Fibroblast of lung (primary cell): ENCODE results near the gene PGAP3. TPM values are rescaled to one million over a fixed set of nuclear protein-coding genes. Genes with fewer than 3 reads are reported as not detected.
A peak's percentile ranks its signal among the peaks of the same experiment; 100 is the strongest.

Experiments
- DNase-seq, 2 donors: peaks; one replicate each; pipeline versions ENCODE4 v3.0.0 to v3.0.0-alpha.2; 2010; ENCODE audit warnings: low read depth in 2 of 2
- H2AFZ ChIP-seq: 2 replicates; pipeline ENCODE4 v1.5.1; 2012; ENCODE audit warnings: low read length, control low read depth, inconsistent platforms
- H3K27ac ChIP-seq: 2 replicates; pipeline ENCODE4 v1.5.1; 2011; ENCODE audit warnings: low read length, control low read depth; ENCODE audit not compliant: insufficient read depth
- H3K27me3 ChIP-seq: 2 replicates; pipeline ENCODE4 v1.5.1; 2011; ENCODE audit warnings: mild to moderate bottlenecking, low read length; ENCODE audit not compliant: control insufficient read depth, insufficient read depth
- H3K36me3 ChIP-seq: 2 replicates; pipeline ENCODE4 v1.5.1; 2011; ENCODE audit warnings: low read length; ENCODE audit not compliant: control insufficient read depth, insufficient read depth
- H3K4me1 ChIP-seq: 2 replicates; pipeline ENCODE4 v1.5.1; 2011; ENCODE audit warnings: low read length; ENCODE audit not compliant: control insufficient read depth, insufficient read depth; ENCODE audit errors: extremely low read depth
- H3K4me2 ChIP-seq: 2 replicates; pipeline ENCODE4 v1.5.1; 2011; ENCODE audit warnings: low read length, control low read depth; ENCODE audit not compliant: insufficient read depth; ENCODE audit errors: extremely low read depth
- H3K4me3 ChIP-seq, 4 experiments: fragments of 200-600 bp in 1 of 4; sonication (generic) in 1 of 4; replicated peaks in 1 of 4; 2 replicates each; pipeline ENCODE4 v1.5.1; 2011 to 2016; ENCODE audit warnings: low read length in 4 of 4, low read depth in 3 of 4, mild to moderate bottlenecking in 3 of 4, control low read depth in 2 of 4, inconsistent platforms in 1 of 4, mixed read lengths in 1 of 4; ENCODE audit not compliant: insufficient read depth in 1 of 4; ENCODE audit errors: control extremely low read depth in 1 of 4
- H3K79me2 ChIP-seq: 2 replicates; pipeline ENCODE4 v1.5.1; 2012; ENCODE audit warnings: mild to moderate bottlenecking, low read length, inconsistent platforms; ENCODE audit not compliant: control insufficient read depth, insufficient read depth
- H3K9ac ChIP-seq: 2 replicates; pipeline ENCODE4 v1.5.1; 2011; ENCODE audit warnings: mild to moderate bottlenecking, low read length, control low read depth; ENCODE audit not compliant: insufficient read depth
- H3K9me3 ChIP-seq: 2 replicates; pipeline ENCODE4 v1.5.1; 2012; ENCODE audit warnings: low read depth, low read length; ENCODE audit not compliant: control insufficient read depth, insufficient read depth
- H4K20me1 ChIP-seq: 2 replicates; pipeline ENCODE4 v1.5.1; 2011; ENCODE audit warnings: low read length; ENCODE audit not compliant: control insufficient read depth, insufficient read depth; ENCODE audit errors: extremely low read depth
- EZH2 ChIP-seq: IDR thresholded peaks from 2 replicates; pipeline ENCODE4 v1.5.1; 2012; ENCODE audit warnings: low read length, control low read depth, mild to moderate bottlenecking; ENCODE audit errors: missing control alignments
- polyA plus RNA-seq, 2 donors: library from polyadenylated mRNA; depleted of rRNA in 1 of 2; stranded (reverse) in 1 of 2; unstranded in 1 of 2; fragments of >200 nt; gene quantifications; 2 replicates each; pipeline ENCODE4 v1.2.1, GENCODE V29; 2011 to 2012; ENCODE audit warnings: missing spikeins in 1 of 2
- total RNA-seq: library from RNA; depleted of rRNA; stranded (reverse); fragments of >200 nt; gene quantifications from 2 replicates; pipeline ENCODE4 v1.2.1, GENCODE V29; 2014
- TF ChIP-seq, protein P1 (sequence below), 2 donors: IDR thresholded peaks in 1 of 2; conservative IDR thresholded peaks in 1 of 2; 1 replicate in 1 of 2; 2 replicates in 1 of 2; pipeline ENCODE4 v1.5.1; 2011 to 2012; ENCODE audit warnings: low read length in 2 of 2, control low read depth in 1 of 2, inconsistent platforms in 1 of 2, low read depth in 1 of 2, mild to moderate bottlenecking in 1 of 2

Gene PGAP3
- total and polyA plus RNA-seq, 2 donors (not counting 1 experiment from before 2014, with no cell fraction given): 7.9 to 8.8 TPM

DNA sequence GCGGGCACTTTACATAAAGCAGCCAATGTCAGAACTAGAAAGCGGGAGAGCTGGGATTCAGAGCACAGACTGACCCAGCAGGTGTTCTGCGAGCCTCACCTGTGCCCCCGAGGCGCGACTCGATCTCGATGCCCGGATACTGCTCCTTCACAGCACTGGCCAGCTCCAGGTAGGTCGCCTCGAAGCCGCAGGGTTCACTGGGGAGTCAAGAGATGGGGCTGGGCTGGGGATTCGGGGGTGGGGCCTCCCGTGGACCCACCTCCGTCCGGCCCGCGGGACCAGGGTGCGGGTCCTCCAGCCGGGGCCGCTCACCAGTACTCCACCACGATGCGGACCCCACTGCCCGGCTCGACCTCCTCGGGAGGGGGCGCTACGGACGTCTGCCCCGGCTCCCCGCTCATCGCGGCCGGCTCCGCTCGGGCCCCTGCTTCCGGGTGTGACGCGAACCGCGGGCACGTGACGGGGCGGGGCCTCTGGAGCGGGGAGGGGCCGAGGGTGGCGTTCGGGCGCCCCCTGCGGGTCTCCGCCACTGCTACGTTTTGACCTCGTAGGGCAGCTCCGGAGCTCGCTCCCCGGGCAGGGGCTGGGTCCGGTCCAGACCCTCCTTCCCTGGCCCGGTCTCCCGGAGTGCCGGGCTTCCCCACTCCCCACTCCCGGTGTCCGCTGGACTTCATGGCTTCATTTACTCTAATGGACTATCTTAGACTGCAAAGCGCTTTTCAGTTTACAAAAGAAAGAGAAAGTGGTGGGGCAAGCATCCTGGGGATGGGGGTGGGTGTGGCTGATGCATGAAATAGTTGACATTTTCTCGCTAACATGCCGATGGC, 42.5 kb upstream of the PGAP3 start, which contains the start of gene MIEN1:
Gene MIEN1 (minus strand): TSS at position 438 of the 827 bp plus-strand sequence. CDS start 37 bp downstream, at position 401.
- peak within 1 kb of the TSS; percentile 89 for H3K9ac ChIP-seq
- no peaks in the 10 kb centered on the region for H3K79me2 ChIP-seq
- peak within 1 kb of the TSS; percentile 75 for H2AFZ ChIP-seq
- H3K36me3 ChIP-seq: peaks cover 12% of the 10 kb centered on the region
- H3K27me3 ChIP-seq: no peaks in the 10 kb centered on the region
- peak within 1 kb of the TSS; percentile 76 for H3K4me2 ChIP-seq
- no peaks in the 10 kb centered on the region for H3K4me1 ChIP-seq
- peak within 1 kb of the TSS; percentile 92 for H3K27ac ChIP-seq
- DNase-seq: peak; percentile 59 to 78
- TF ChIP-seq EZH2: no peak
- TF ChIP-seq, protein P1, sequence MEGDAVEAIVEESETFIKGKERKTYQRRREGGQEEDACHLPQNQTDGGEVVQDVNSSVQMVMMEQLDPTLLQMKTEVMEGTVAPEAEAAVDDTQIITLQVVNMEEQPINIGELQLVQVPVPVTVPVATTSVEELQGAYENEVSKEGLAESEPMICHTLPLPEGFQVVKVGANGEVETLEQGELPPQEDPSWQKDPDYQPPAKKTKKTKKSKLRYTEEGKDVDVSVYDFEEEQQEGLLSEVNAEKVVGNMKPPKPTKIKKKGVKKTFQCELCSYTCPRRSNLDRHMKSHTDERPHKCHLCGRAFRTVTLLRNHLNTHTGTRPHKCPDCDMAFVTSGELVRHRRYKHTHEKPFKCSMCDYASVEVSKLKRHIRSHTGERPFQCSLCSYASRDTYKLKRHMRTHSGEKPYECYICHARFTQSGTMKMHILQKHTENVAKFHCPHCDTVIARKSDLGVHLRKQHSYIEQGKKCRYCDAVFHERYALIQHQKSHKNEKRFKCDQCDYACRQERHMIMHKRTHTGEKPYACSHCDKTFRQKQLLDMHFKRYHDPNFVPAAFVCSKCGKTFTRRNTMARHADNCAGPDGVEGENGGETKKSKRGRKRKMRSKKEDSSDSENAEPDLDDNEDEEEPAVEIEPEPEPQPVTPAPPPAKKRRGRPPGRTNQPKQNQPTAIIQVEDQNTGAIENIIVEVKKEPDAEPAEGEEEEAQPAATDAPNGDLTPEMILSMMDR (conservative IDR thresholded peaks at IDR 0.05 in 1 of 2, IDR thresholded peaks at IDR 0.05 in 1 of 2; ENCODE audit: low read depth in 1 of 2, low read length in 2 of 2): peak; percentile 67 to 69
- peak within 1 kb of the TSS; percentile 66 to 96 (median 80) for H3K4me3 ChIP-seq
- no peaks in the 10 kb centered on the region for H3K9me3 ChIP-seq
- H4K20me1 ChIP-seq: no peaks in the 10 kb centered on the region

DNA sequence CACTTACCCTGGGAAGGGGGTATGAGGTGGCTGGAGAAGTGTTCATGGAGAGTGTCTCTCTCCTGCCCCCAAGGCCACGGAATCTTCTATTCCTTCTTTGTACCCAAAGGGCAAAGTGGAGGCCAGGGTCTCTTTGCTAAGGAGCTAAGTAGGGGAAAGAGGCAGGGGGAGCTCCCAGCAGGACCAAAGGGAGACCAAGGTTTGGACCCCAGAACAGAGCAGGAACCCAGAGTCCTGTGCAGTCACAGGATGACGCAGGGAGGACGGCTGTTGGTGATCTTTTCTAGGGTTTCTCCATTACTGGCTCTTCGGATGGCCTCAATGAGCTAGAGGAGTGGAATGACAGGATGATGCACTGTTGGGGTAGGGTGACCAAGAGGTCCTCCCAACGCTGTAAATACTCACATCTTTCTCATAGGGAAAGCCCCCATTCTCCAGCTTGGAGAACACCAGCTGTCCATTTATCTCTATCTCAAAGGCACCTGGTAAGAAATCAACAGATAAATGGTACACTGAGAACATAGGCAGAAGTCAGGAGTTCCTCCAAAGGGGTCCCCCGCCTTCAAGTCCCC, 41.5 kb upstream of the PGAP3 start:
- Histone ChIP-seq H3K27me3 (no peaks in the 10 kb centered on the region), H3K36me3 (peaks cover 18% of the 10 kb centered on the region), H4K20me1 (no peaks in the 10 kb centered on the region), H3K4me2 (peak overlapping the region; percentile 76), H3K4me1 (no peaks in the 10 kb centered on the region), H3K9ac (no peak overlapping the region), H2AFZ (no peak overlapping the region), H3K79me2 (no peaks in the 10 kb centered on the region), H3K4me3 (peak overlapping the region; percentile 66 to 96 (median 80)), H3K27ac (no peak overlapping the region), H3K9me3 (no peaks in the 10 kb centered on the region)
- no peak for DNase-seq
- TF ChIP-seq EZH2: no peak
- TF ChIP-seq, protein P1 (conservative IDR thresholded peaks at IDR 0.05 in 1 of 2, IDR thresholded peaks at IDR 0.05 in 1 of 2; ENCODE audit: low read depth in 1 of 2, low read length in 2 of 2): no peak

DNA sequence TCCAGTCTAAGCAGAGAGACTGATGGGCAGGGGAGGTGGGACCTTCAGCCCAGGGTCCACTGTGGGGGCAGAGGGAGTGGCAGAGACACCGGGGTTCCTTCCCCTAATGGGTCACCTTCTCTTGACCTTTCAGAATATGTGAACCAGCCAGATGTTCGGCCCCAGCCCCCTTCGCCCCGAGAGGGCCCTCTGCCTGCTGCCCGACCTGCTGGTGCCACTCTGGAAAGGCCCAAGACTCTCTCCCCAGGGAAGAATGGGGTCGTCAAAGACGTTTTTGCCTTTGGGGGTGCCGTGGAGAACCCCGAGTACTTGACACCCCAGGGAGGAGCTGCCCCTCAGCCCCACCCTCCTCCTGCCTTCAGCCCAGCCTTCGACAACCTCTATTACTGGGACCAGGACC, 39.7 kb upstream of the PGAP3 start:
- H3K36me3 ChIP-seq: peaks cover 20% of the 10 kb centered on the region
- no peak for TF ChIP-seq EZH2
- TF ChIP-seq, protein P1 (conservative IDR thresholded peaks at IDR 0.05 in 1 of 2, IDR thresholded peaks at IDR 0.05 in 1 of 2; ENCODE audit: low read depth in 1 of 2, low read length in 2 of 2): no peak

More for the DNA sequence above, 39.7 kb upstream of the PGAP3 start:
- H2AFZ ChIP-seq: no peak overlapping the region
- no peak for DNase-seq
- H3K9me3 ChIP-seq: no peaks in the 10 kb centered on the region
- no peaks in the 10 kb centered on the region for H3K4me1 ChIP-seq
- H3K4me2 ChIP-seq: no peak overlapping the region
- H4K20me1 ChIP-seq: no peaks in the 10 kb centered on the region
- H3K27me3 ChIP-seq: no peaks in the 10 kb centered on the region
- no peak overlapping the region for H3K4me3 ChIP-seq
- no peak overlapping the region for H3K27ac ChIP-seq
- H3K9ac ChIP-seq: no peak overlapping the region
- no peaks in the 10 kb centered on the region for H3K79me2 ChIP-seq
